HFFc6 (cell line): ENCODE results near the gene AGRP. TPM values are rescaled to one million over a fixed set of nuclear protein-coding genes. Genes with fewer than 3 reads are reported as not detected.
A peak's percentile ranks its signal among the peaks of the same experiment; 100 is the strongest.

Experiments
- DNase-seq: peaks from one replicate; pipeline ENCODE4 v3.0.0-alpha.2; 2018
- H3K27ac Mint-ChIP-seq: 2 replicates; pipeline ENCODE4 v1.8.0; 2020; ENCODE audit warnings: mild to moderate bottlenecking, mixed read lengths
- H3K27me3 Mint-ChIP-seq: 2 replicates; pipeline ENCODE4 v1.8.0; 2021; ENCODE audit warnings: mild to moderate bottlenecking, moderate library complexity, mixed read lengths; ENCODE audit not compliant: insufficient read depth
- H3K36me3 Mint-ChIP-seq: 2 replicates; pipeline ENCODE4 v1.8.0; 2021; ENCODE audit warnings: low read depth, mixed read lengths
- H3K4me1 Mint-ChIP-seq: 2 replicates; pipeline ENCODE4 v1.8.0; 2020; ENCODE audit warnings: low read depth, mixed read lengths
- H3K4me3 Mint-ChIP-seq: 2 replicates; pipeline ENCODE4 v1.8.0; 2020; ENCODE audit warnings: mild to moderate bottlenecking, moderate library complexity, mixed read lengths
- H3K9me3 Mint-ChIP-seq: 2 replicates; pipeline ENCODE4 v1.8.0; 2020; ENCODE audit warnings: mild to moderate bottlenecking, mixed read lengths
- CTCF ChIP-seq: fragments of 200-600 bp; sonication (generic); IDR thresholded peaks from 2 replicates; pipeline ENCODE4 v1.5.0; 2021; ENCODE audit warnings: antibody characterized with exemption, mild to moderate bottlenecking
- total RNA-seq, 6 experiments: library from RNA; stranded (reverse); fragmentation: NEBNext Ultra II Directional; extraction: Animal tissue kit (Norgen Biotek cat#: 25700); gene quantifications; 2 replicates in 1 of 6; 3 replicates in 5 of 6; pipeline ENCODE4 v1.2.3, GENCODE V29; 2021

Gene AGRP
- total RNA-seq, 6 experiments from 2014 or later: not detected

- no peak for TF ChIP-seq CTCF
- H3K4me1 Mint-ChIP-seq: peaks cover 41% of the 10 kb centered on the region
- H3K9me3 Mint-ChIP-seq: no peaks in the 10 kb centered on the region
- no peak overlapping the region for H3K27ac Mint-ChIP-seq
- H3K36me3 Mint-ChIP-seq: no peaks in the 10 kb centered on the region
- no peaks in the 10 kb centered on the region; the same call in 1 of the 2 replicates for H3K27me3 Mint-ChIP-seq
- DNase-seq: no peak
- no peak overlapping the region for H3K4me3 Mint-ChIP-seq
These were observed 3.5 kb upstream of the AGRP start for GRCh38 chr16:67486805-67487204.

GRCh38 chr16:67483731-67484525 is 581 bp upstream of the AGRP start:
- Mint-ChIP-seq H3K27ac (no peak overlapping the region), H3K36me3 (peaks cover 4% of the 10 kb centered on the region; the same call in 1 of the 2 replicates), H3K4me1 (peaks cover 47% of the 10 kb centered on the region), H3K27me3 (no peaks in the 10 kb centered on the region; the same call in 1 of the 2 replicates), H3K9me3 (no peaks in the 10 kb centered on the region), H3K4me3 (no peak overlapping the region)
- DNase-seq: no peak
- TF ChIP-seq CTCF: no peak

- H3K27me3 Mint-ChIP-seq: no peaks in the 10 kb centered on the region; the same call in 1 of the 2 replicates
- H3K27ac Mint-ChIP-seq: peak overlapping the region; percentile 73
- no peak for DNase-seq
- peak overlapping the region; percentile 100 for H3K4me3 Mint-ChIP-seq
- H3K4me1 Mint-ChIP-seq: peaks cover 55% of the 10 kb centered on the region
- H3K9me3 Mint-ChIP-seq: no peaks in the 10 kb centered on the region
- H3K36me3 Mint-ChIP-seq: peaks cover 4% of the 10 kb centered on the region; the same call in 1 of the 2 replicates
- TF ChIP-seq CTCF: no peak
These were observed 968 bp downstream of the AGRP start for GRCh38 chr16:67482233-67482924.

GRCh38 chr16:67481561-67482232 is 1.6 kb downstream of the AGRP start:
- DNase-seq: no peak
- Mint-ChIP-seq H3K4me1 (peaks cover 50% of the 10 kb centered on the region), H3K36me3 (peaks cover 4% of the 10 kb centered on the region; the same call in 1 of the 2 replicates), H3K27me3 (no peaks in the 10 kb centered on the region; the same call in 1 of the 2 replicates), H3K9me3 (no peaks in the 10 kb centered on the region), H3K4me3 (peak overlapping the region; percentile 100), H3K27ac (peak overlapping the region; percentile 100)
- 0 out of 2 replicates have a peak, but pooled peaks have one; percentile 34 for TF ChIP-seq CTCF

- no peaks in the 10 kb centered on the region; the same call in 1 of the 2 replicates for H3K27me3 Mint-ChIP-seq
- H3K9me3 Mint-ChIP-seq: no peaks in the 10 kb centered on the region
- peak; percentile 97 for DNase-seq
- H3K36me3 Mint-ChIP-seq: peaks cover 4% of the 10 kb centered on the region; the same call in 1 of the 2 replicates
- TF ChIP-seq CTCF: peak; percentile 93
- H3K4me3 Mint-ChIP-seq: peak within 1 kb of the TSS; percentile 100
- H3K4me1 Mint-ChIP-seq: peaks cover 53% of the 10 kb centered on the region
- H3K27ac Mint-ChIP-seq: peak within 1 kb of the TSS; percentile 100
These were observed 2.4 kb downstream of the AGRP start, which contains the start of gene ATP6V0D1 for GRCh38 chr16:67480833-67481560. Gene ATP6V0D1 (minus strand): TSS chr16:67481157. CDS start chr16:67481086, 71 bp downstream.
